Thoracic aorta (tissue), 2 donors: ENCODE results near the gene AFAP1L1. TPM values are rescaled to one million over a fixed set of nuclear protein-coding genes. Genes with fewer than 3 reads are reported as not detected.

Experiments
- ATAC-seq: fragments of 150-250 bp; one replicate; pipeline ENCODE4 v1.8.0; 2017; ENCODE audit warnings: low read depth; ENCODE audit not compliant: insufficient number of reproducible peaks, low FRiP score
- DNase-seq: peaks from one replicate; pipeline ENCODE4 v3.0.0-alpha.2; 2020; ENCODE audit warnings: low spot score
- H3K27ac ChIP-seq, 2 donors: fragments of 200-600 bp; sonication (generic); 1 replicate in 1 of 2; 2 replicates in 1 of 2; pipeline ENCODE4 v1.5.1; 2016; ENCODE audit warnings: mild to moderate bottlenecking in 2 of 2, moderate library complexity in 2 of 2
- H3K27me3 ChIP-seq: fragments of 200-600 bp; sonication (generic); replicated peaks from 2 replicates; pipeline ENCODE4 v1.6.0; 2016; ENCODE audit warnings: mild to moderate bottlenecking; ENCODE audit not compliant: insufficient read depth
- H3K36me3 ChIP-seq: fragments of 200-600 bp; sonication (generic); one replicate; pipeline ENCODE4 v1.5.1; 2016
- H3K4me1 ChIP-seq, 2 donors: fragments of 200-600 bp; sonication (generic); 1 replicate in 1 of 2; 2 replicates in 1 of 2; pipeline versions ENCODE4 v1.5.1 to v1.6.0; 2016; ENCODE audit warnings: low read depth in 2 of 2, mild to moderate bottlenecking in 1 of 2; ENCODE audit not compliant: control insufficient read depth in 1 of 2
- H3K4me3 ChIP-seq: fragments of 200-600 bp; sonication (generic); 2 replicates; pipeline ENCODE4 v1.5.1; 2016; ENCODE audit warnings: mild to moderate bottlenecking
- H3K9me3 ChIP-seq: fragments of 200-600 bp; sonication (generic); 2 replicates; pipeline ENCODE4 v1.5.1; 2016
- CTCF ChIP-seq: fragments of 200-600 bp; sonication (generic); IDR thresholded peaks from one replicate; pipeline ENCODE4 v1.5.1; 2019; ENCODE audit warnings: antibody characterized with exemption
- total RNA-seq, 2 donors: library from RNA; depleted of rRNA; stranded (reverse); fragments of >200 nt; gene quantifications; one replicate each; pipeline versions ENCODE4 v1.1.0 to v1.2.3, GENCODE V29; 2016

The AFAP1L1 gene
- 10 to 100 TPM in 1 of 2 donors, 1 to 10 TPM in 1; 6.8 to 10.4 TPM for total RNA-seq

- H3K4me1 ChIP-seq = peaks cover 3 to 16% of the 10 kb centered on the region in 2 donors
- H3K27ac ChIP-seq = peak within 1 kb of the TSS in 1 of 2 donors; percentile 51
- peak; percentile 29 for ATAC-seq
- no peak for TF ChIP-seq CTCF
- H3K27me3 ChIP-seq = no peaks in the 10 kb centered on the region
- H3K36me3 ChIP-seq = no peaks in the 10 kb centered on the region
- H3K9me3 ChIP-seq = peaks cover 6% of the 10 kb centered on the region
- H3K4me3 ChIP-seq = peak within 1 kb of the TSS; percentile 87
- DNase-seq = no peak
These were observed at the start of gene AFAP1L1 for GRCh38 chr5:149271716-149272563. Gene AFAP1L1 (plus strand): TSS chr5:149271859. CDS start chr5:149271969, 110 bp downstream.

GRCh38 chr5:149223081-149223848, 48.4 kb upstream of the AFAP1L1 start:
- ATAC-seq = no peak
- H3K4me1 ChIP-seq = peaks cover 0 to 13% of the 10 kb centered on the region in 2 donors
- H3K27ac ChIP-seq = no peak overlapping the region

GRCh38 chr5:149224282-149224681, 47.4 kb upstream of the AFAP1L1 start:
- Histone ChIP-seq H3K4me1 (peaks cover 0 to 12% of the 10 kb centered on the region in 2 donors), H3K9me3 (no peaks in the 10 kb centered on the region), H3K27ac (no peak overlapping the region), H3K27me3 (no peaks in the 10 kb centered on the region), H3K4me3 (no peak overlapping the region), H3K36me3 (no peaks in the 10 kb centered on the region)
- ATAC-seq = no peak
- no peak for DNase-seq
- TF ChIP-seq CTCF = no peak

More at GRCh38 chr5:149223081-149223848, 48.4 kb upstream of the AFAP1L1 start:
- Histone ChIP-seq H3K36me3 (peaks cover 5% of the 10 kb centered on the region), H3K4me3 (no peak overlapping the region), H3K9me3 (no peaks in the 10 kb centered on the region), H3K27me3 (no peaks in the 10 kb centered on the region)
- no peak for DNase-seq
- TF ChIP-seq CTCF = no peak

GRCh38 chr5:149227168-149227826, 44.4 kb upstream of the AFAP1L1 start:
- Histone ChIP-seq H3K4me1 (peaks cover 0 to 12% of the 10 kb centered on the region in 2 donors), H3K27ac (peak overlapping the region; percentile 40 to 41), H3K9me3 (no peaks in the 10 kb centered on the region), H3K27me3 (no peaks in the 10 kb centered on the region), H3K36me3 (no peaks in the 10 kb centered on the region), H3K4me3 (no peak overlapping the region)
- no peak for TF ChIP-seq CTCF
- no peak for DNase-seq
- no peak for ATAC-seq
